ENCODE data around the gene PTCD2.

The PTCD2 gene

GRCh38 chr5:72368271-72368670, 48.1 kb downstream of the PTCD2 start:
- Histone ChIP-seq H3K27ac (ENCODE audit: low read length) (no peak overlapping the region), H3K9me3 (ENCODE audit: control insufficient read depth in 1 of 2, low read length in 2 of 2) (no peaks in the 10 kb centered on the region), H3K4me3 (ENCODE audit: low read depth in 1 of 2, low read length in 2 of 2) (no peak overlapping the region), H3K4me1 (ENCODE audit: control insufficient read depth in 1 of 2, insufficient read depth in 2 of 2, low read length in 2 of 2) (no peaks in the 10 kb centered on the region), H3K27me3 (ENCODE audit: low read depth, low read length) (no peaks in the 10 kb centered on the region), H3K36me3 (ENCODE audit: control insufficient read depth in 1 of 2, insufficient read depth in 2 of 2, low read length in 2 of 2) (no peaks in the 10 kb centered on the region)

- Histone ChIP-seq H3K27me3 (ENCODE audit: low read depth, low read length) (no peaks in the 10 kb centered on the region), H3K4me1 (ENCODE audit: control insufficient read depth in 1 of 2, insufficient read depth in 2 of 2, low read length in 2 of 2) (no peaks in the 10 kb centered on the region), H3K36me3 (ENCODE audit: control insufficient read depth in 1 of 2, insufficient read depth in 2 of 2, low read length in 2 of 2) (no peaks in the 10 kb centered on the region), H3K4me3 (ENCODE audit: low read depth in 1 of 2, low read length in 2 of 2) (no peak overlapping the region), H3K27ac (ENCODE audit: low read length) (no peak overlapping the region), H3K9me3 (ENCODE audit: control insufficient read depth in 1 of 2, low read length in 2 of 2) (no peaks in the 10 kb centered on the region)
Measured at GRCh38 chr5:72369301-72369700, 49.1 kb downstream of the PTCD2 start.

GRCh38 chr5:72369711-72370110, 49.5 kb downstream of the PTCD2 start:
- Histone ChIP-seq H3K36me3 (ENCODE audit: control insufficient read depth in 1 of 2, insufficient read depth in 2 of 2, low read length in 2 of 2) (no peaks in the 10 kb centered on the region), H3K4me3 (ENCODE audit: low read depth in 1 of 2, low read length in 2 of 2) (no peak overlapping the region), H3K9me3 (ENCODE audit: control insufficient read depth in 1 of 2, low read length in 2 of 2) (peaks cover 0 to 2% of the 10 kb centered on the region in 2 donors), H3K27me3 (ENCODE audit: low read depth, low read length) (no peaks in the 10 kb centered on the region), H3K4me1 (ENCODE audit: control insufficient read depth in 1 of 2, insufficient read depth in 2 of 2, low read length in 2 of 2) (no peaks in the 10 kb centered on the region), H3K27ac (ENCODE audit: low read length) (no peak overlapping the region)

GRCh38 chr5:72372331-72372730, 52.2 kb downstream of the PTCD2 start:
- Histone ChIP-seq H3K27me3 (ENCODE audit: low read depth, low read length) (no peaks in the 10 kb centered on the region), H3K4me1 (ENCODE audit: control insufficient read depth in 1 of 2, insufficient read depth in 2 of 2, low read length in 2 of 2) (peaks cover 0 to 5% of the 10 kb centered on the region in 2 donors), H3K4me3 (ENCODE audit: low read depth in 1 of 2, low read length in 2 of 2) (no peak overlapping the region), H3K9me3 (ENCODE audit: control insufficient read depth in 1 of 2, low read length in 2 of 2) (peaks cover 0 to 2% of the 10 kb centered on the region in 2 donors), H3K36me3 (ENCODE audit: control insufficient read depth in 1 of 2, insufficient read depth in 2 of 2, low read length in 2 of 2) (no peaks in the 10 kb centered on the region), H3K27ac (ENCODE audit: low read length) (no peak overlapping the region)

GRCh38 chr5:72372923-72373322, 52.8 kb downstream of the PTCD2 start:
- no peak overlapping the region for H3K27ac ChIP-seq (ENCODE audit: low read length)
- peaks cover 0 to 5% of the 10 kb centered on the region in 2 donors for H3K4me1 ChIP-seq (ENCODE audit: control insufficient read depth in 1 of 2, insufficient read depth in 2 of 2, low read length in 2 of 2)
- H3K4me3 ChIP-seq (ENCODE audit: low read depth in 1 of 2, low read length in 2 of 2) = no peak overlapping the region
- H3K36me3 ChIP-seq (ENCODE audit: control insufficient read depth in 1 of 2, insufficient read depth in 2 of 2, low read length in 2 of 2) = no peaks in the 10 kb centered on the region
- H3K9me3 ChIP-seq (ENCODE audit: control insufficient read depth in 1 of 2, low read length in 2 of 2) = peaks cover 0 to 2% of the 10 kb centered on the region in 2 donors
- no peaks in the 10 kb centered on the region for H3K27me3 ChIP-seq (ENCODE audit: low read depth, low read length)

- Histone ChIP-seq H3K27me3 (ENCODE audit: low read depth, low read length) (no peaks in the 10 kb centered on the region), H3K4me1 (ENCODE audit: control insufficient read depth in 1 of 2, insufficient read depth in 2 of 2, low read length in 2 of 2) (peaks cover 0 to 5% of the 10 kb centered on the region in 2 donors), H3K27ac (ENCODE audit: low read length) (no peak overlapping the region), H3K36me3 (ENCODE audit: control insufficient read depth in 1 of 2, insufficient read depth in 2 of 2, low read length in 2 of 2) (no peaks in the 10 kb centered on the region), H3K9me3 (ENCODE audit: control insufficient read depth in 1 of 2, low read length in 2 of 2) (peaks cover 0 to 2% of the 10 kb centered on the region in 2 donors), H3K4me3 (ENCODE audit: low read depth in 1 of 2, low read length in 2 of 2) (no peak overlapping the region)
Measured at GRCh38 chr5:72374844-72375243, 54.7 kb downstream of the PTCD2 start.

- Histone ChIP-seq H3K36me3 (ENCODE audit: control insufficient read depth in 1 of 2, insufficient read depth in 2 of 2, low read length in 2 of 2) (no peaks in the 10 kb centered on the region), H3K4me1 (ENCODE audit: control insufficient read depth in 1 of 2, insufficient read depth in 2 of 2, low read length in 2 of 2) (peaks cover 0 to 5% of the 10 kb centered on the region in 2 donors), H3K27ac (ENCODE audit: low read length) (no peak overlapping the region), H3K4me3 (ENCODE audit: low read depth in 1 of 2, low read length in 2 of 2) (no peak overlapping the region), H3K27me3 (ENCODE audit: low read depth, low read length) (no peaks in the 10 kb centered on the region), H3K9me3 (ENCODE audit: control insufficient read depth in 1 of 2, low read length in 2 of 2) (peaks cover 0 to 2% of the 10 kb centered on the region in 2 donors)
Measured at GRCh38 chr5:72376381-72376780, 56.2 kb downstream of the PTCD2 start.

GRCh38 chr5:72377910-72378638, 57.9 kb downstream of the PTCD2 start:
- no peaks in the 10 kb centered on the region for H3K27me3 ChIP-seq (ENCODE audit: low read depth, low read length)
- no peak overlapping the region for H3K4me3 ChIP-seq (ENCODE audit: low read depth in 1 of 2, low read length in 2 of 2)
- H3K9me3 ChIP-seq (ENCODE audit: control insufficient read depth in 1 of 2, low read length in 2 of 2) = peaks cover 0 to 2% of the 10 kb centered on the region in 2 donors
- H3K4me1 ChIP-seq (ENCODE audit: control insufficient read depth in 1 of 2, insufficient read depth in 2 of 2, low read length in 2 of 2) = peaks cover 0 to 5% of the 10 kb centered on the region in 2 donors
- no peak overlapping the region for H3K27ac ChIP-seq (ENCODE audit: low read length)
- no peaks in the 10 kb centered on the region for H3K36me3 ChIP-seq (ENCODE audit: control insufficient read depth in 1 of 2, insufficient read depth in 2 of 2, low read length in 2 of 2)

GRCh38 chr5:72378639-72379289, 58.6 kb downstream of the PTCD2 start:
- H3K27me3 ChIP-seq (ENCODE audit: low read depth, low read length) = no peaks in the 10 kb centered on the region
- H3K9me3 ChIP-seq (ENCODE audit: control insufficient read depth in 1 of 2, low read length in 2 of 2) = peaks cover 0 to 2% of the 10 kb centered on the region in 2 donors
- H3K4me3 ChIP-seq (ENCODE audit: low read depth in 1 of 2, low read length in 2 of 2) = no peak overlapping the region
- no peaks in the 10 kb centered on the region for H3K36me3 ChIP-seq (ENCODE audit: control insufficient read depth in 1 of 2, insufficient read depth in 2 of 2, low read length in 2 of 2)
- no peak overlapping the region for H3K27ac ChIP-seq (ENCODE audit: low read length)
- peaks cover 0 to 5% of the 10 kb centered on the region in 2 donors for H3K4me1 ChIP-seq (ENCODE audit: control insufficient read depth in 1 of 2, insufficient read depth in 2 of 2, low read length in 2 of 2)

- Histone ChIP-seq H3K27me3 (ENCODE audit: low read depth, low read length) (no peaks in the 10 kb centered on the region), H3K36me3 (ENCODE audit: control insufficient read depth in 1 of 2, insufficient read depth in 2 of 2, low read length in 2 of 2) (no peaks in the 10 kb centered on the region), H3K4me1 (ENCODE audit: control insufficient read depth in 1 of 2, insufficient read depth in 2 of 2, low read length in 2 of 2) (peaks cover 0 to 5% of the 10 kb centered on the region in 2 donors), H3K27ac (ENCODE audit: low read length) (no peak overlapping the region), H3K4me3 (ENCODE audit: low read depth in 1 of 2, low read length in 2 of 2) (no peak overlapping the region), H3K9me3 (ENCODE audit: control insufficient read depth in 1 of 2, low read length in 2 of 2) (no peaks in the 10 kb centered on the region)
Measured at GRCh38 chr5:72379936-72380335, 59.8 kb downstream of the PTCD2 start.

- H3K4me3 ChIP-seq (ENCODE audit: low read depth in 1 of 2, low read length in 2 of 2) = no peak overlapping the region
- no peaks in the 10 kb centered on the region for H3K9me3 ChIP-seq (ENCODE audit: control insufficient read depth in 1 of 2, low read length in 2 of 2)
- no peaks in the 10 kb centered on the region for H3K27me3 ChIP-seq (ENCODE audit: low read depth, low read length)
- H3K27ac ChIP-seq (ENCODE audit: low read length) = no peak overlapping the region
- H3K36me3 ChIP-seq (ENCODE audit: control insufficient read depth in 1 of 2, insufficient read depth in 2 of 2, low read length in 2 of 2) = no peaks in the 10 kb centered on the region
- H3K4me1 ChIP-seq (ENCODE audit: control insufficient read depth in 1 of 2, insufficient read depth in 2 of 2, low read length in 2 of 2) = peaks cover 0 to 5% of the 10 kb centered on the region in 2 donors
Measured at GRCh38 chr5:72380492-72381274, 60.5 kb downstream of the PTCD2 start.

Measured in muscle layer of duodenum (tissue), 2 donors.